ENCODE results near the gene TRAPPC8.
"Not testable (repeated sequence)": the region's sequence is repeated elsewhere in the genome, so short reads cannot be mapped to it uniquely, and the experiment has no call there.

The TRAPPC8 gene

GRCh38 chr18:31860488-31860887 lies 82.4 kb downstream of the TRAPPC8 start:
- no peak for DNase-seq

GRCh38 chr18:31857526-31858106 lies 85.3 kb downstream of the TRAPPC8 start:
- DNase-seq = no peak

GRCh38 chr18:31850844-31851243 lies 92.1 kb downstream of the TRAPPC8 start:
- DNase-seq = no peak

- no peak for DNase-seq
These were observed 102.4 kb downstream of the TRAPPC8 start for GRCh38 chr18:31840499-31840898.

- DNase-seq = no peak
These were observed 105.0 kb downstream of the TRAPPC8 start for GRCh38 chr18:31837879-31838278.

- DNase-seq = no peak
These were observed 107.3 kb downstream of the TRAPPC8 start for GRCh38 chr18:31835528-31836133.

- no peak for DNase-seq
These were observed 111.0 kb downstream of the TRAPPC8 start for GRCh38 chr18:31831903-31832302.

GRCh38 chr18:31830686-31831085 lies 112.2 kb downstream of the TRAPPC8 start:
- DNase-seq = no peak

- no peak for DNase-seq
These were observed 114.3 kb downstream of the TRAPPC8 start for GRCh38 chr18:31828613-31829012.

- not testable (repeated sequence) for DNase-seq
These were observed 116.1 kb downstream of the TRAPPC8 start for GRCh38 chr18:31826673-31827325.

- no peak for DNase-seq
These were observed 117.2 kb downstream of the TRAPPC8 start for GRCh38 chr18:31825772-31826171.

GRCh38 chr18:31821545-31822171 lies 121.3 kb downstream of the TRAPPC8 start:
- DNase-seq = no peak

GRCh38 chr18:31819925-31820229 lies 123.1 kb downstream of the TRAPPC8 start:
- no peak for DNase-seq

GRCh38 chr18:31819106-31819924 lies 123.6 kb downstream of the TRAPPC8 start:
- no peak for DNase-seq

GRCh38 chr18:31814132-31814531 lies 128.8 kb downstream of the TRAPPC8 start:
- DNase-seq = no peak

- DNase-seq = not testable (repeated sequence)
These were observed 132.4 kb downstream of the TRAPPC8 start for GRCh38 chr18:31810336-31811130.

GRCh38 chr18:31809049-31809448 lies 133.9 kb downstream of the TRAPPC8 start:
- not testable (repeated sequence) for DNase-seq

- no peak for DNase-seq
These were observed 141.8 kb downstream of the TRAPPC8 start for GRCh38 chr18:31801078-31801477.

- not testable (repeated sequence) for DNase-seq
These were observed 143.7 kb downstream of the TRAPPC8 start for GRCh38 chr18:31799257-31799656.

- no peak for DNase-seq
These were observed 144.5 kb downstream of the TRAPPC8 start for GRCh38 chr18:31798399-31798798.

GRCh38 chr18:31795747-31796146 lies 147.2 kb downstream of the TRAPPC8 start:
- DNase-seq = no peak

GRCh38 chr18:31793531-31793930 lies 149.4 kb downstream of the TRAPPC8 start:
- DNase-seq = no peak

- DNase-seq = no peak
These were observed 150.4 kb downstream of the TRAPPC8 start for GRCh38 chr18:31792580-31792911.

Data from activated naive CD4-positive, alpha-beta T cell treated with Interleukin-2 at 50 U/mL for 16 hours (primary cell).